ENCODE data around the gene BDP1.

- TF ChIP-seq CTCF (IDR thresholded peaks at IDR 0.05) (no peak), POLR2A (IDR thresholded peaks at IDR 0.05) (no peak)
These were observed 145.3 kb downstream of the BDP1 start for GRCh38 chr5:71600783-71601182.
